22Rv1 (cell line): ENCODE results near the gene NLGN4Y.

Experiments
- CTCF ChIP-seq: fragments of 450-650 bp; IDR thresholded peaks from 2 replicates; pipeline ENCODE4 v1.5.1; 2017; ENCODE audit warnings: mild to moderate bottlenecking
- ZFX ChIP-seq: fragments of 450-650 bp; IDR thresholded peaks from 2 replicates; pipeline ENCODE4 v1.6.1; 2017; ENCODE audit warnings: antibody characterized with exemption, borderline replicate concordance

DNA sequence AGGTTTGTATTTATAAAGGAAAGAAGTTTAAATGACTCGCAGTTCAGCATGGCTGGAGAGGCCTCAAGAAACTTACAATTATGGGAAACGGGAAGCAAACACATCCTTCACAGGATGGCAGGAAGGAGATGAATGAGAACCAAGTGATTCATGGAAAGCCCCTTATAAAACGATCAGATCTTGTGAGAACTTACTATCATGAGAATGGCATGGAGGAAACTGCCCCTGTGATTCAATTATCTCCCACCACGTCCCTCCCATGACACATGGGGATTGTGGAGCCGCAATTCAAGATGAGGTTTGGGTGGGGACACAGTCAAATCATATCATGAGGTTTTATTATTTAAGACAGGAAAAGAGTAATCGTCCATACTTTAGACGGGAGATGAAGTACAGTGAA, 4.0 kb downstream of the NLGN4Y start:
- TF ChIP-seq CTCF (no peak), ZFX (no peak)
